ENCODE results near the gene CEP70. TPM values are rescaled to one million over a fixed set of nuclear protein-coding genes. Genes with fewer than 3 reads are reported as not detected.

CEP70 gene
- total and polyA plus RNA-seq, 4 donors, result 6.9 to 26.5 (median 9.1) TPM

GRCh38 chr3:138476526-138476925 is 117.5 kb downstream of the CEP70 start:
- TF ChIP-seq FOXA1 (IDR thresholded peaks at IDR 0.05) (no peak), MAX (IDR thresholded peaks at IDR 0.05) (no peak), NR2F2 (IDR thresholded peaks at IDR 0.05) (no peak), HNF4A (conservative IDR thresholded peaks at IDR 0.05) (no peak), SP1 (IDR thresholded peaks at IDR 0.05) (no peak), FOXA2 (IDR thresholded peaks at IDR 0.05) (no peak), CTCF (IDR thresholded peaks at IDR 0.05; ENCODE audit: low read depth, low read length, missing input control) (no peak), REST (IDR thresholded peaks at IDR 0.05) (no peak), ATF3 (IDR thresholded peaks at IDR 0.05) (no peak), RXRA (IDR thresholded peaks at IDR 0.05) (no peak), GABPA (IDR thresholded peaks at IDR 0.05 in 1 of 2, conservative IDR thresholded peaks at IDR 0.05 in 1 of 2) (no peak), HNF4G (IDR thresholded peaks at IDR 0.05) (no peak), YY1 (IDR thresholded peaks at IDR 0.05) (no peak), RAD21 (IDR thresholded peaks at IDR 0.05) (no peak), EGR1 (IDR thresholded peaks at IDR 0.05; ENCODE audit: low read depth in 2 of 2) (no peak), JUND (IDR thresholded peaks at IDR 0.05) (no peak), TAF1 (conservative IDR thresholded peaks at IDR 0.05) (no peak), ZBTB33 (IDR thresholded peaks at IDR 0.05) (no peak)
- WGBS, result 96% methylated on average over 2 of the region's 2 CpGs
- H3K27ac ChIP-seq (ENCODE audit: low read depth in 1 of 2, low read length in 2 of 2), result no peak overlapping the region

More at GRCh38 chr3:138476526-138476925, 117.5 kb downstream of the CEP70 start:
- Histone ChIP-seq H3K9me3 (ENCODE audit: control insufficient read depth in 4 of 4, low read length in 3 of 4) (no peaks in the 10 kb centered on the region), H3K9ac (ENCODE audit: low read depth in 1 of 2, low read length in 2 of 2) (no peak overlapping the region), H3K4me1 (ENCODE audit: control insufficient read depth in 4 of 4, insufficient read depth in 4 of 4, low read length in 3 of 4) (no peaks in the 10 kb centered on the region), H3K27me3 (ENCODE audit: control insufficient read depth in 4 of 4, insufficient read depth in 4 of 4, low read length in 3 of 4) (no peaks in the 10 kb centered on the region), H3K4me3 (ENCODE audit: low read depth in 1 of 3, low read length in 3 of 3) (no peak overlapping the region), H3K36me3 (ENCODE audit: control insufficient read depth in 4 of 4, insufficient read depth in 3 of 4, low read depth in 1 of 4, low read length in 3 of 4) (no peaks in the 10 kb centered on the region)
- no peak for DNase-seq (ENCODE audit: low spot score)

Measured in liver (tissue), 9 donors.